GM12878 (cell line): Measurements from ENCODE around the gene CDCA5. TPM values are rescaled to one million over a fixed set of nuclear protein-coding genes. Genes with fewer than 3 reads are reported as not detected.

ENCODE experiments used
- ATAC-seq: fragments of 200-7000 bp; cut with Tn5 transposase; 3 replicates; pipeline ENCODE4 v1.9.1; 2020; ENCODE audit warnings: mild to moderate bottlenecking, moderate library complexity
- BruUV-seq: library from RNA; stranded (reverse); fragments of 400-500 nt; replicated peaks from 2 replicates; lab custom pipeline; 2021; lab: Mats Ljungman, UMichigan
- CTCF ChIA-PET: fragments of 300-600 bp; sonication (Branson Sonifier 250); formaldehyde crosslinking; extraction: SDS; loops from one replicate; lab custom pipeline; 2021; ENCODE audit warnings: inconsistent platforms; lab: Yijun Ruan, JAX
- POLR2A ChIA-PET: fragments of 350-600 bp; formaldehyde crosslinking; extraction: SDS; loops from one replicate; lab custom pipeline; 2021; ENCODE audit warnings: inconsistent platforms; lab: Charles Lee
- RAD21 ChIA-PET: fragments of 300-600 bp; sonication (Branson Sonifier 250); formaldehyde crosslinking; loops from one replicate; lab custom pipeline; 2023; ENCODE audit warnings: antibody characterized with exemption; ENCODE audit not compliant: unreplicated experiment; lab: Charles Lee
- SMC1A ChIA-PET: fragments of 300-600 bp; sonication (Branson Sonifier 250); formaldehyde crosslinking; loops from one replicate; lab custom pipeline; 2023; ENCODE audit not compliant: unreplicated experiment, uncharacterized antibody; lab: Charles Lee
- DNase-seq: peaks from one replicate; pipeline ENCODE4 v3.0.0-alpha.2; 2011; ENCODE audit warnings: low read depth, low spot score
- FAIRE-seq: peaks from 3 replicates; lab custom pipeline; 2011; peaks lifted over from hg19 to GRCh38; lab: Jason Lieb, UNC
- H2AFZ ChIP-seq: 2 replicates; pipeline ENCODE4 v1.6.0; 2011; ENCODE audit warnings: low read depth, low read length, control low read depth; ENCODE audit not compliant: control insufficient read depth
- H3K27ac ChIP-seq: 2 replicates; pipeline ENCODE4 v1.5.1; 2011; ENCODE audit warnings: control low read depth; ENCODE audit not compliant: control insufficient read depth, insufficient read depth
- H3K27me3 ChIP-seq, 2 experiments: replicated peaks in 1 of 2; 2 replicates each; pipeline versions ENCODE4 v1.6.0 to v1.6.1; 2011; ENCODE audit warnings: low read length in 1 of 2; ENCODE audit not compliant: control insufficient read depth in 2 of 2, insufficient read depth in 2 of 2
- H3K36me3 ChIP-seq, 2 experiments: 2 replicates each; pipeline ENCODE4 v1.5.1; 2011; ENCODE audit warnings: low read length in 1 of 2; ENCODE audit not compliant: control insufficient read depth in 2 of 2, insufficient read depth in 2 of 2
- H3K4me1 ChIP-seq: 2 replicates; pipeline ENCODE4 v1.6.1; 2011; ENCODE audit warnings: mild to moderate bottlenecking, low read length, moderate library complexity, mixed read lengths; ENCODE audit not compliant: control insufficient read depth, insufficient read depth
- H3K4me2 ChIP-seq: 2 replicates; pipeline ENCODE4 v1.6.0; 2011; ENCODE audit warnings: control low read depth; ENCODE audit not compliant: control insufficient read depth, insufficient read depth
- H3K4me3 ChIP-seq: fragments of 200-600 bp; sonication (generic); 2 replicates; pipeline ENCODE4 v1.5.1; 2016
- H3K79me2 ChIP-seq: 2 replicates; pipeline ENCODE4 v1.6.0; 2011; ENCODE audit warnings: low read length; ENCODE audit not compliant: control insufficient read depth, insufficient read depth
- H3K9ac ChIP-seq: 2 replicates; pipeline ENCODE4 v1.8.0; 2011; ENCODE audit warnings: low read length, control low read depth, mixed read lengths; ENCODE audit not compliant: control insufficient read depth, insufficient read depth
- H3K9me3 ChIP-seq: replicated peaks from 3 replicates; pipeline ENCODE4 v1.5.1; 2011; ENCODE audit warnings: mild to moderate bottlenecking, low read length; ENCODE audit not compliant: control insufficient read depth, insufficient read depth
- H4K20me1 ChIP-seq: 2 replicates; pipeline ENCODE4 v1.6.0; 2011; ENCODE audit not compliant: control insufficient read depth, insufficient read depth
- ATF3 ChIP-seq: IDR thresholded peaks from 2 replicates; pipeline ENCODE4 v1.6.1; 2011; ENCODE audit warnings: low read depth, mild to moderate bottlenecking, low read length, moderate library complexity, borderline replicate concordance; ENCODE audit errors: extremely low read depth
- ATF7 ChIP-seq: fragments of 450-650 bp; IDR thresholded peaks from 2 replicates; pipeline ENCODE4 v1.6.1; 2016; ENCODE audit warnings: low read depth, mild to moderate bottlenecking
- BCL3 ChIP-seq: IDR thresholded peaks from 2 replicates; pipeline ENCODE4 v1.6.1; 2011; ENCODE audit warnings: borderline replicate concordance, low read depth, mild to moderate bottlenecking, moderate library complexity, low read length; ENCODE audit not compliant: insufficient read depth, poor library complexity, severe bottlenecking
- BMI1 ChIP-seq: fragments of 450-650 bp; IDR thresholded peaks from 2 replicates; pipeline ENCODE4 v1.6.1; 2016; ENCODE audit warnings: mild to moderate bottlenecking, moderate library complexity, borderline replicate concordance
- CHD1 ChIP-seq: IDR thresholded peaks from 2 replicates; pipeline ENCODE4 v1.6.1; 2012; ENCODE audit warnings: low read depth, low read length, improper control_type of control experiment
- E2F4 ChIP-seq: IDR thresholded peaks from 2 replicates; pipeline ENCODE4 v1.6.1; 2012; ENCODE audit warnings: low read depth, low read length, improper control_type of control experiment
- EGR1 ChIP-seq, 2 experiments: IDR thresholded peaks; 1 replicate in 1 of 2; 2 replicates in 1 of 2; pipeline ENCODE4 v1.6.1; 2011 to 2012; ENCODE audit warnings: low read depth in 2 of 2, low read length in 2 of 2, borderline replicate concordance in 1 of 2, mild to moderate bottlenecking in 1 of 2, moderate library complexity in 1 of 2
- EP300 ChIP-seq, 2 experiments: fragments of 150-350 bp in 1 of 2; IDR thresholded peaks; 2 replicates each; pipeline ENCODE4 v1.6.1; 2011 to 2012; ENCODE audit warnings: low read depth in 2 of 2, low read length in 2 of 2, borderline replicate concordance in 1 of 2, improper control_type of control experiment in 1 of 2, inconsistent platforms in 1 of 2; ENCODE audit not compliant: control insufficient read depth in 1 of 2
- HSF1 ChIP-seq: fragments of 150-350 bp; IDR thresholded peaks from 2 replicates; pipeline ENCODE4 v1.6.1; 2014; ENCODE audit warnings: mild to moderate bottlenecking, low read depth, low read length
- MYC ChIP-seq: IDR thresholded peaks from 2 replicates; pipeline ENCODE4 v1.6.1; 2011; ENCODE audit warnings: mild to moderate bottlenecking, low read length, moderate library complexity, inconsistent platforms; ENCODE audit not compliant: insufficient read depth, insufficient replicate concordance, insufficient read length, severe bottlenecking
- NFYA ChIP-seq: IDR thresholded peaks from 2 replicates; pipeline ENCODE4 v1.6.1; 2011; ENCODE audit warnings: low read depth, mild to moderate bottlenecking, low read length, improper control_type of control experiment, borderline replicate concordance
- NR2C1 ChIP-seq: fragments of 450-650 bp; IDR thresholded peaks from 2 replicates; pipeline ENCODE4 v1.6.1; 2017; ENCODE audit warnings: antibody characterized with exemption, mild to moderate bottlenecking, moderate library complexity
- NR2C2 ChIP-seq: IDR thresholded peaks from 2 replicates; pipeline ENCODE4 v1.6.1; 2011; ENCODE audit warnings: borderline replicate concordance, low read depth; ENCODE audit not compliant: control insufficient read depth, insufficient read length
- RAD51 ChIP-seq: fragments of 450-650 bp; IDR thresholded peaks from 2 replicates; pipeline ENCODE4 v1.6.1; 2016; ENCODE audit warnings: moderate library complexity, mild to moderate bottlenecking, inconsistent platforms
- RB1 ChIP-seq: fragments of 450-650 bp; formaldehyde crosslinking; IDR thresholded peaks from 2 replicates; pipeline ENCODE4 v1.6.1; 2017; ENCODE audit warnings: mild to moderate bottlenecking, borderline replicate concordance
- RELA ChIP-seq: fragments of 450-650 bp; IDR thresholded peaks from 2 replicates; pipeline ENCODE4 v1.8.0; 2014; ENCODE audit warnings: borderline replicate concordance; ENCODE audit not compliant: partially characterized antibody
- RUNX3 ChIP-seq: IDR thresholded peaks from 2 replicates; pipeline ENCODE4 v1.6.1; 2012; ENCODE audit warnings: low read length, inconsistent platforms
- SMAD5 ChIP-seq: IDR thresholded peaks from 2 replicates; pipeline ENCODE4 v1.6.1; 2016; ENCODE audit warnings: antibody characterized with exemption, low read depth
- STAT1 ChIP-seq: fragments of 450-650 bp; conservative IDR thresholded peaks from 2 replicates; pipeline ENCODE4 v1.6.1; 2014; ENCODE audit warnings: antibody characterized with exemption, mild to moderate bottlenecking
- ZNF384 ChIP-seq: IDR thresholded peaks from 2 replicates; pipeline ENCODE4 v1.6.1; 2012; ENCODE audit warnings: low read depth, mild to moderate bottlenecking, low read length, improper control_type of control experiment, borderline replicate concordance
- WGBS: methylation state at CpG from one replicate; pipeline ENCODE4 v1.1.6; 2016; ENCODE audit warnings: low lambda C conversion rate; ENCODE audit not compliant: insufficient replicate concordance, insufficient coverage; ENCODE audit errors: missing lambda C conversion rate; 5-methylcytosine and 5-hydroxymethylcytosine counted together
- in situ Hi-C: fragments of 300-500 bp; cut with MboI; formaldehyde crosslinking; loops from 9 replicates; pipeline ENCODE4 v1.14.3; 2018; ENCODE audit warnings: mixed read lengths
- intact Hi-C: fragments of 100-400 bp; cut with micrococcal nuclease; formaldehyde crosslinking; loops from one replicate; pipeline ENCODE4 v1.14.2; 2022; ENCODE audit not compliant: unreplicated experiment
- polyA plus RNA-seq, 11 experiments: library from polyadenylated mRNA; depleted of rRNA in 4 of 11; unstranded in 6 of 11; stranded (reverse) in 5 of 11; fragments of >200 nt; fragmentation: Nextera tagmentation in 4 of 11; fragmentation: Illumina TruSeq in 1 of 11; extraction: Ambion mirVana in 4 of 11; extraction: Trizol in 1 of 11; gene quantifications; 1 replicate in 1 of 11; 2 replicates in 10 of 11; pipeline versions ENCODE4 v1.2.1 to v1.2.3, GENCODE V29; 2011 to 2016; ENCODE audit warnings: inconsistent platforms in 2 of 11, missing spikeins in 2 of 11, low read depth in 1 of 11
- total RNA-seq, 4 experiments: library from RNA; depleted of rRNA in 3 of 4; stranded (reverse); fragments of >200 nt in 3 of 4; fragmentation: Illumina TruSeq in 1 of 4; extraction: Trizol in 1 of 4; gene quantifications; 2 replicates each; pipeline versions ENCODE4 v1.2.1 to v1.2.3, GENCODE V29; 2013 to 2021

CDCA5 gene
- total and polyA plus RNA-seq, 10 of the 15 experiments (the other 5 are each of a cell fraction or from before 2014, with no cell fraction given), result 21.2 to 107 (median 64.9) TPM

- TF ChIP-seq ATF3 (no peak), STAT1 (no peak), SMAD5 (no peak), RELA (no peak), EP300 (IDR thresholded peaks at IDR 0.05; ENCODE audit: borderline replicate concordance in 1 of 2, control insufficient read depth in 1 of 2, low read depth in 2 of 2, low read length in 2 of 2) (no peak)
These were observed 43.4 kb downstream of the CDCA5 start (continued) for GRCh38 chr11:65040520-65040846.

GRCh38 chr11:65036931-65037330, 46.9 kb downstream of the CDCA5 start:
- ATAC-seq (no peak), FAIRE-seq (no peak), DNase-seq (no peak)
- ChIA-PET POLR2A (no interaction called here), CTCF (interaction anchor here (1.7 kb wide), 2 partner anchors 73 to 145 kb away, joined by 3 to 4 read pairs; partner anchors contain the start of gene CAPN1), SMC1A (interaction anchor here (2.2 kb wide), 1 partner anchor 8 kb away, joined by 5 read pairs; no protein-coding TSS in a partner anchor), RAD21 (no interaction called here)
- H3K4me3 ChIP-seq, result no peak overlapping the region
- 97% methylated on average over 6 of the region's 6 CpGs for WGBS
- H4K20me1 ChIP-seq, result no peaks in the 10 kb centered on the region
- H3K9me3 ChIP-seq, result no peaks in the 10 kb centered on the region
- intact Hi-C loops, result no loop called here
- H3K27me3 ChIP-seq, result no peaks in the 10 kb centered on the region
- in situ Hi-C loops, result no loop called here
- peaks cover 5% of the 10 kb centered on the region for H3K79me2 ChIP-seq
- no peak overlapping the region for H3K4me2 ChIP-seq
- BruUV-seq, result no TSS peak
- H2AFZ ChIP-seq, result no peak overlapping the region
- H3K36me3 ChIP-seq, result peaks cover 0 to 3% of the 10 kb centered on the region in 2 experiments; a peak in 1 of 4 replicates
- no peak overlapping the region for H3K9ac ChIP-seq
- peaks cover 14% of the 10 kb centered on the region for H3K4me1 ChIP-seq
- H3K27ac ChIP-seq, result no peak overlapping the region
- TF ChIP-seq RAD51 (no peak), MYC (no peak), BCL3 (no peak), CHD1 (no peak), RB1 (no peak), E2F4 (no peak), NFYA (no peak), RUNX3 (no peak), NR2C2 (no peak), EGR1 (IDR thresholded peaks at IDR 0.05; ENCODE audit: borderline replicate concordance in 1 of 2, low read depth in 2 of 2, low read length in 2 of 2) (no peak), BMI1 (no peak), ZNF384 (no peak), ATF7 (no peak), HSF1 (no peak), NR2C1 (no peak)
